Uterus (tissue), 4 donors: Measurements from ENCODE around the gene TMEM234. TPM values are rescaled to one million over a fixed set of nuclear protein-coding genes. Genes with fewer than 3 reads are reported as not detected.

Experiments used
- DNase-seq, 2 donors: peaks; one replicate each; pipeline ENCODE4 v3.0.0-alpha.2; 2019 to 2020
- H3K27ac ChIP-seq, 2 donors: fragments of 200-600 bp; sonication (generic); 1 replicate in 1 of 2; 2 replicates in 1 of 2; pipeline ENCODE4 v1.5.1; 2016 to 2018
- H3K27me3 ChIP-seq, 2 donors: fragments of 200-600 bp; sonication (generic); one replicate each; pipeline ENCODE4 v1.5.1; 2018 to 2019; ENCODE audit warnings: control low read depth in 1 of 2
- H3K36me3 ChIP-seq, 2 donors: fragments of 200-600 bp; sonication (generic); one replicate each; pipeline ENCODE4 v1.5.1; 2019; ENCODE audit warnings: control low read depth in 1 of 2
- H3K4me1 ChIP-seq, 2 donors: fragments of 200-600 bp; sonication (generic); one replicate each; pipeline ENCODE4 v1.5.1; 2018 to 2019; ENCODE audit warnings: control low read depth in 1 of 2
- H3K4me3 ChIP-seq, 2 donors: fragments of 200-600 bp; sonication (generic); 1 replicate in 1 of 2; 2 replicates in 1 of 2; pipeline ENCODE4 v1.5.1; 2018 to 2019; ENCODE audit warnings: mild to moderate bottlenecking in 1 of 2
- H3K9me3 ChIP-seq, 2 donors: fragments of 200-600 bp; sonication (generic); one replicate each; pipeline ENCODE4 v1.5.1; 2019; ENCODE audit warnings: control low read depth in 1 of 2
- CTCF ChIP-seq, 4 experiments: fragments of 200-600 bp in 2 of 4; fragments of 450-650 bp in 2 of 4; sonication (generic) in 2 of 4; IDR thresholded peaks; one replicate each; pipeline ENCODE4 v1.5.1; 2016 to 2019; ENCODE audit warnings: antibody characterized with exemption in 4 of 4, mild to moderate bottlenecking in 2 of 4, moderate library complexity in 1 of 4
- POLR2A ChIP-seq, 2 donors: fragments of 450-650 bp; IDR thresholded peaks; one replicate each; pipeline ENCODE4 v1.6.1; 2016; ENCODE audit warnings: antibody characterized with exemption in 2 of 2, mild to moderate bottlenecking in 1 of 2, moderate library complexity in 1 of 2
- intact Hi-C: fragments of 100-400 bp; cut with DNase I; formaldehyde crosslinking; loops from one replicate; pipeline ENCODE4 v1.15.1; 2023; ENCODE audit warnings: low total_unique reads
- total RNA-seq, 4 donors: library from RNA; depleted of rRNA in 3 of 4; stranded (reverse); fragments of >200 nt in 3 of 4; gene quantifications; one replicate each; pipeline versions ENCODE4 v1.1.0 to v1.2.4, GENCODE V29; 2014 to 2023
- donor health status: DM: yes; HTN: yes; CAD: no.

The TMEM234 gene
- 10 to 100 TPM in 3 of 4 donors, under 1 TPM in 1; 0.59 to 40.8 (median 13.5) TPM for total RNA-seq

DNA sequence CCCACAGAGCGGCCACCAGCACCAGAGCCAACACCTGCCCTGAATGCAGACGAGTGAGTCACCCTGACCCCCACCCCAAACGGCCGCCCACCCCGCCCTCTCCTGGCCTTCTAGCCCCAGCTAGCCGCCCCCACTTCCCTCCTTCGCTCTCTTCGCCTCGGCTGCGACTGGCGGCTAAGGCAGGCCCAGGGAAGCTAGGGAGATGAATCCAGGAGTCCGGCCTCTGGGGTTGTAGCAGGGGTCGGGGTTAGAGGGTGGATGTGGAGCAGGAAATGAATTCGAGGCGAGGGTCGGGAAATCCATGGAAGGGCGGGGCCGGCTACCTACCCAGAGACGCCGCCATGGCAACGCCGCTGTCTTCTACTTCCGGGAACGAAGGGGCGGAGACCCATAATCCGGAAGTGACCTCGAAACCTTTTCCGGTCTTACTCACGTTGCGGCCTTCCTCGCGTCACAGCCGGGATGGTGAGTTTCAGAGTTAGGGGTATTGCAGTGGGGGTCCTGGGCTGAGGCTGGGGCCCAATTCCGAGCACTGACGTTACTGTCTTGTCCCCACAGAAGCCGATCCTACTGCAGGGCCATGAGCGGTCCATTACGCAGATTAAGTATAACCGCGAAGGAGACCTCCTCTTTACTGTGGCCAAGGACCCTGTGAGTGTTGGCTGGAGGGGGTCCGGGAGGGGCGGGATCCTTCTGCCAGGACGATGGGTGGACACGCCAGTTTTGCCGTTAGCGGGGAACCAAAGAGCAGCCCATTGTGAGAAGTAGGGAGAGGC, at the start of gene TMEM234, which contains the start of gene EIF3I:
TSS of gene TMEM234 (minus strand) at position 374 of the 776 bp plus-strand sequence. CDS start at position 343, 31 bp downstream.
TSS of gene EIF3I (plus strand) at position 428 of the 776 bp plus-strand sequence. CDS start at position 463, 35 bp downstream.
- Histone ChIP-seq H3K27me3 (no peaks in the 10 kb centered on the region), H3K4me3 (peak within 1 kb of the TSS; percentile 81 to 100), H3K9me3 (no peaks in the 10 kb centered on the region), H3K36me3 (no peaks in the 10 kb centered on the region), H3K4me1 (peaks cover 4 to 18% of the 10 kb centered on the region in 2 donors), H3K27ac (peak within 1 kb of the TSS; percentile 89 to 98)
- intact Hi-C loops: no loop called here
- DNase-seq: peak; percentile 92 to 95
- TF ChIP-seq CTCF (IDR thresholded peaks at IDR 0.05) (no peak), POLR2A (IDR thresholded peaks at IDR 0.05) (peak; percentile 41 to 79)

GRCh38 chr1:32269744-32270143, 47.6 kb upstream of the TMEM234 start:
- no peaks in the 10 kb centered on the region for H3K9me3 ChIP-seq
- no peak overlapping the region for H3K27ac ChIP-seq
- TF ChIP-seq CTCF (IDR thresholded peaks at IDR 0.05) (no peak), POLR2A (IDR thresholded peaks at IDR 0.05) (no peak)
- no peaks in the 10 kb centered on the region for H3K36me3 ChIP-seq
- H3K27me3 ChIP-seq: no peaks in the 10 kb centered on the region
- DNase-seq: no peak
- H3K4me1 ChIP-seq: no peaks in the 10 kb centered on the region
- intact Hi-C loops: no loop called here
- H3K4me3 ChIP-seq: no peak overlapping the region

DNA sequence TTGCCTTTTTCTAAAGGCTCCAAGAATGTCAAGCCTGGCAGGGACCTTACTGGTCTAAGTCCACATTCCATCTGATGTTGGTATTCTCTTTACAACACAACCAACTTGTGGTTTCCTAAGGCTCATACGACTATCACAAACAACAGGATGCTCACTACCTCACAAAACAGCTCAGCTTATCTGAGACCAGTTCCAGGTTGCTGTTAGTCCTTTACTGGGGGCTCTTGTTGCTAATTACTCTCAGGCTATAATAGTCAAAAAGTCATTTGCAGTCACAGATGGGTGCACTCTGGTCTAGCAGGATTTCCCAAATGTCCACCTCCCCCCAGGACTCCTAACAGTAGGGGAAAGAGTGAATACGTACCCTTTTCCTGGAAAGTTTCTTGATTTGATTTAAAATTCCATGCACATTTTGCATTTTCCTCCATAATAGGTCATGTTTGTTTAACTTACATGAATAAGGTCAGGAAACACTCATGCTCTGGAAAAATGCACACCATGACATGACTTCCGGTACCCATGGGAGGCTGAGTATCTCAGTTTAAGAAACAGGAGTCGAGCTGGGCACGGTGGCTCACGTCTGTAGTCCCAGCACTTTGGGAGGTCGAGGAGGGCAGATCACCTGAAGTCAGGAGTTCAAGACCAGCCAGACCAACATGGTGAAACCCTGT, 44.9 kb upstream of the TMEM234 start:
- Histone ChIP-seq H3K27ac (no peak overlapping the region), H3K27me3 (no peaks in the 10 kb centered on the region), H3K9me3 (no peaks in the 10 kb centered on the region), H3K4me3 (no peak overlapping the region), H3K36me3 (no peaks in the 10 kb centered on the region), H3K4me1 (no peaks in the 10 kb centered on the region)
- DNase-seq: no peak
- TF ChIP-seq CTCF (IDR thresholded peaks at IDR 0.05) (no peak), POLR2A (IDR thresholded peaks at IDR 0.05) (no peak)
- intact Hi-C loops: no loop called here

GRCh38 chr1:32265846-32266245, 43.7 kb upstream of the TMEM234 start:
- H3K4me3 ChIP-seq: no peak overlapping the region
- intact Hi-C loops: no loop called here

More at GRCh38 chr1:32265846-32266245, 43.7 kb upstream of the TMEM234 start:
- Histone ChIP-seq H3K4me1 (no peaks in the 10 kb centered on the region), H3K27me3 (no peaks in the 10 kb centered on the region), H3K9me3 (no peaks in the 10 kb centered on the region), H3K27ac (no peak overlapping the region), H3K36me3 (no peaks in the 10 kb centered on the region)
- no peak for DNase-seq
- TF ChIP-seq POLR2A (IDR thresholded peaks at IDR 0.05): no peak
- TF ChIP-seq CTCF (IDR thresholded peaks at IDR 0.05): no peak
